ENCODE measurements around the gene PRKN. TPM values are rescaled to one million over a fixed set of nuclear protein-coding genes. Genes with fewer than 3 reads are reported as not detected.

Gene PRKN
- total RNA-seq, 1 donor from 2014 or later = 1.3 TPM

DNA sequence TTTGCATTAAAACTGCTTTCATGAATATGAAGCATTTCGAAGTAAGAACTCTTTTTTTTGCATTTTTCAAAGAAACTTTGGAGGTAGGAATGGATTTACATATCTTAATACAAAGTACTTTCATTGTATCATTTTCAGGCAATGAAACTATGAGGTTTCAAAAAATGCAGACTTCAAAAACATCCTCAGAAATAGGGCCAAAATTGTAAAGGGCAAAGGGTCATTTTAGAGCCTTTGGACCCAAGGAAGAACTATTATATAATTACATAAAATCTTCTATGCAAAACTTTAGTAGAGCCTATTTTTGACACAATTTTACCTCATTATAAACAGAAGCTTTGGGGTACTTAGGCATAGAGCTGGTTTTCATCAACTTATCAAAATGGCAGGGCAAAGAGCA lies 4.9 kb downstream of the PRKN start:
- Mint-ChIP-seq H3K9me3 (ENCODE audit: unreplicated experiment) (peaks cover 2% of the 10 kb centered on the region), H3K27me3 (ENCODE audit: low read depth, unreplicated experiment) (no peaks in the 10 kb centered on the region), H3K4me1 (ENCODE audit: low read depth, unreplicated experiment) (no peaks in the 10 kb centered on the region), H3K4me3 (ENCODE audit: unreplicated experiment) (no peak overlapping the region), H3K36me3 (ENCODE audit: low read depth, unreplicated experiment) (no peaks in the 10 kb centered on the region), H3K27ac (ENCODE audit: unreplicated experiment) (no peak overlapping the region)
- Histone ChIP-seq H3K79me2 (ENCODE audit: insufficient read depth, low read length) (no peaks in the 10 kb centered on the region), H3K27me3 (ENCODE audit: insufficient read depth, low read length) (no peaks in the 10 kb centered on the region), H3K9ac (ENCODE audit: low read length) (no peak overlapping the region), H4K20me1 (ENCODE audit: insufficient read depth, low read length) (no peaks in the 10 kb centered on the region), H3K4me2 (ENCODE audit: low read length) (no peak overlapping the region), H3K36me3 (ENCODE audit: insufficient read depth, low read length) (no peaks in the 10 kb centered on the region), H3K4me1 (ENCODE audit: insufficient read depth, low read length) (no peaks in the 10 kb centered on the region), H3K4me3 (ENCODE audit: insufficient read depth, low read depth, low read length) (no peak overlapping the region), H3K27ac (ENCODE audit: low read depth, low read length) (no peak overlapping the region), H2AFZ (ENCODE audit: low read depth, low read length) (no peak overlapping the region), H3K9me3 (ENCODE audit: insufficient read depth, low read depth, low read length) (no peaks in the 10 kb centered on the region)
- DNase-seq (ENCODE audit: low read depth) = no peak
- TF ChIP-seq EZH2 (IDR thresholded peaks at IDR 0.05; ENCODE audit: insufficient read depth, low read length) (no peak), CTCF (IDR thresholded peaks at IDR 0.05; ENCODE audit: insufficient read depth, low read depth, low read length) (no peak)
- no peak for FAIRE-seq

DNA sequence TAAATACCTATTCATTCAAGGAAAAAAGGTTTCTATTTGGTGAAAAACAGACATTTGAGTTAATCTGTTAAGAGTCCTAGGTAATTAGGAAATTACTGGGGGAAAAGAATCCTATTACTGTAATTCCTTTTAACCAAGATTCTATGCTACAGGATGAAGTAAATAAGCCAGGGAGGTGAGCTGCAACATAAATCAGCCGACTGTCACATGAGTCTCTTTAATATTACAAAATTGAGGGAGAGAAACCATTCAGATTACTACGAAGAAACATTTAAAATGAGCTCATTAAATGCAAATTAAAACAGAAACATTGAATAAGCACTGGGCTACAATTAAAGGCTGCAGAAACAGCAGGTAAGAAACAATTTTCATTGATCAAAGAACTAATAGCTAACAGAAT lies 5.3 kb downstream of the PRKN start:
- no peak for DNase-seq (ENCODE audit: low read depth)
- TF ChIP-seq EZH2 (IDR thresholded peaks at IDR 0.05; ENCODE audit: insufficient read depth, low read length) (no peak), CTCF (IDR thresholded peaks at IDR 0.05; ENCODE audit: insufficient read depth, low read depth, low read length) (no peak)
- Histone ChIP-seq H3K27ac (ENCODE audit: low read depth, low read length) (no peak overlapping the region), H3K4me2 (ENCODE audit: low read length) (no peak overlapping the region), H3K36me3 (ENCODE audit: insufficient read depth, low read length) (no peaks in the 10 kb centered on the region), H2AFZ (ENCODE audit: low read depth, low read length) (no peak overlapping the region), H3K79me2 (ENCODE audit: insufficient read depth, low read length) (no peaks in the 10 kb centered on the region), H3K27me3 (ENCODE audit: insufficient read depth, low read length) (no peaks in the 10 kb centered on the region), H3K4me3 (ENCODE audit: insufficient read depth, low read depth, low read length) (no peak overlapping the region), H3K4me1 (ENCODE audit: insufficient read depth, low read length) (no peaks in the 10 kb centered on the region), H4K20me1 (ENCODE audit: insufficient read depth, low read length) (no peaks in the 10 kb centered on the region), H3K9me3 (ENCODE audit: insufficient read depth, low read depth, low read length) (no peaks in the 10 kb centered on the region), H3K9ac (ENCODE audit: low read length) (no peak overlapping the region)
- no peak overlapping the region for H3K4me3 Mint-ChIP-seq (ENCODE audit: unreplicated experiment)
- H3K9me3 Mint-ChIP-seq (ENCODE audit: unreplicated experiment) = peaks cover 2% of the 10 kb centered on the region
- H3K4me1 Mint-ChIP-seq (ENCODE audit: low read depth, unreplicated experiment) = no peaks in the 10 kb centered on the region
- H3K36me3 Mint-ChIP-seq (ENCODE audit: low read depth, unreplicated experiment) = no peaks in the 10 kb centered on the region
- H3K27me3 Mint-ChIP-seq (ENCODE audit: low read depth, unreplicated experiment) = no peaks in the 10 kb centered on the region
- FAIRE-seq = no peak
- no peak overlapping the region for H3K27ac Mint-ChIP-seq (ENCODE audit: unreplicated experiment)

- Histone ChIP-seq H3K27ac (ENCODE audit: low read depth, low read length) (no peak overlapping the region), H4K20me1 (ENCODE audit: insufficient read depth, low read length) (no peaks in the 10 kb centered on the region)
- FAIRE-seq = no peak
Observed at GRCh38 chr6:162721404-162721687, 6.2 kb downstream of the PRKN start.

More at GRCh38 chr6:162721404-162721687, 6.2 kb downstream of the PRKN start:
- H3K9me3 Mint-ChIP-seq (ENCODE audit: unreplicated experiment) = peaks cover 2% of the 10 kb centered on the region
- no peak overlapping the region for H3K27ac Mint-ChIP-seq (ENCODE audit: unreplicated experiment)
- Histone ChIP-seq H3K4me3 (ENCODE audit: insufficient read depth, low read depth, low read length) (no peak overlapping the region), H3K4me1 (ENCODE audit: insufficient read depth, low read length) (no peaks in the 10 kb centered on the region), H2AFZ (ENCODE audit: low read depth, low read length) (no peak overlapping the region), H3K9me3 (ENCODE audit: insufficient read depth, low read depth, low read length) (no peaks in the 10 kb centered on the region), H3K9ac (ENCODE audit: low read length) (no peak overlapping the region), H3K27me3 (ENCODE audit: insufficient read depth, low read length) (no peaks in the 10 kb centered on the region), H3K4me2 (ENCODE audit: low read length) (no peak overlapping the region), H3K79me2 (ENCODE audit: insufficient read depth, low read length) (no peaks in the 10 kb centered on the region), H3K36me3 (ENCODE audit: insufficient read depth, low read length) (no peaks in the 10 kb centered on the region)
- DNase-seq (ENCODE audit: low read depth) = no peak
- TF ChIP-seq CTCF (IDR thresholded peaks at IDR 0.05; ENCODE audit: insufficient read depth, low read depth, low read length) (no peak), EZH2 (IDR thresholded peaks at IDR 0.05; ENCODE audit: insufficient read depth, low read length) (no peak)
- H3K4me3 Mint-ChIP-seq (ENCODE audit: unreplicated experiment) = no peak overlapping the region
- H3K4me1 Mint-ChIP-seq (ENCODE audit: low read depth, unreplicated experiment) = no peaks in the 10 kb centered on the region
- no peaks in the 10 kb centered on the region for H3K36me3 Mint-ChIP-seq (ENCODE audit: low read depth, unreplicated experiment)
- no peaks in the 10 kb centered on the region for H3K27me3 Mint-ChIP-seq (ENCODE audit: low read depth, unreplicated experiment)
